Mucosa of stomach (tissue), 1 donor: ENCODE data around the gene SLC10A3.
A peak's percentile ranks its signal among the peaks of the same experiment; 100 is the strongest.

Source experiments
- H3K27me3 ChIP-seq: one replicate; pipeline ENCODE4 v1.7.0; 2013; ENCODE audit warnings: mild to moderate bottlenecking, low read length; ENCODE audit not compliant: control insufficient read depth, insufficient read depth
- H3K36me3 ChIP-seq: one replicate; pipeline ENCODE4 v1.7.0; 2013; ENCODE audit warnings: low read length; ENCODE audit not compliant: control insufficient read depth, insufficient read depth
- H3K4me1 ChIP-seq: one replicate; pipeline ENCODE4 v1.7.0; 2013; ENCODE audit warnings: mild to moderate bottlenecking, low read length; ENCODE audit not compliant: control insufficient read depth, insufficient read depth
- H3K4me3 ChIP-seq: one replicate; pipeline ENCODE4 v1.7.0; 2013; ENCODE audit warnings: low read length
- H3K9ac ChIP-seq: one replicate; pipeline ENCODE4 v1.7.0; 2013; ENCODE audit warnings: mild to moderate bottlenecking, low read length, moderate library complexity
- H3K9me3 ChIP-seq: one replicate; pipeline ENCODE4 v1.7.0; 2013; ENCODE audit warnings: mild to moderate bottlenecking, low read length, moderate library complexity; ENCODE audit not compliant: control insufficient read depth
- donor health status: Pancreatic carcinoma.

SLC10A3 gene

GRCh38 chrX:154517101-154517781 is 26.8 kb upstream of the SLC10A3 start:
- Histone ChIP-seq H3K9me3 (no peaks in the 10 kb centered on the region), H3K27me3 (no peaks in the 10 kb centered on the region), H3K4me3 (no peak overlapping the region), H3K9ac (peak overlapping the region; percentile 80), H3K4me1 (peaks cover 9% of the 10 kb centered on the region), H3K36me3 (no peaks in the 10 kb centered on the region)

GRCh38 chrX:154516656-154517100 is 26.2 kb upstream of the SLC10A3 start:
- Histone ChIP-seq H3K4me3 (no peak overlapping the region), H3K9me3 (no peaks in the 10 kb centered on the region), H3K27me3 (no peaks in the 10 kb centered on the region), H3K36me3 (no peaks in the 10 kb centered on the region), H3K9ac (peak overlapping the region; percentile 80), H3K4me1 (peaks cover 9% of the 10 kb centered on the region)

- peak within 1 kb of the TSS; percentile 90 for H3K9ac ChIP-seq
- H3K4me1 ChIP-seq: peaks cover 9% of the 10 kb centered on the region
- H3K36me3 ChIP-seq: no peaks in the 10 kb centered on the region
- no peaks in the 10 kb centered on the region for H3K27me3 ChIP-seq
- no peaks in the 10 kb centered on the region for H3K9me3 ChIP-seq
- peak within 1 kb of the TSS; percentile 77 for H3K4me3 ChIP-seq
Measured at GRCh38 chrX:154515966-154516655, 25.7 kb upstream of the SLC10A3 start, which contains the start of gene FAM3A. Gene FAM3A, minus strand, starts transcription at chrX:154516232. Its CDS starts 460 bp downstream, at chrX:154515772.

- H3K4me1 ChIP-seq: peaks cover 9% of the 10 kb centered on the region
- H3K9ac ChIP-seq: peak overlapping the region; percentile 90
- peak overlapping the region; percentile 77 for H3K4me3 ChIP-seq
- H3K9me3 ChIP-seq: no peaks in the 10 kb centered on the region
- H3K27me3 ChIP-seq: no peaks in the 10 kb centered on the region
- H3K36me3 ChIP-seq: no peaks in the 10 kb centered on the region
Measured at GRCh38 chrX:154515090-154515965, 24.9 kb upstream of the SLC10A3 start.

GRCh38 chrX:154513716-154514115 is 23.3 kb upstream of the SLC10A3 start:
- H3K4me1 ChIP-seq: peaks cover 9% of the 10 kb centered on the region
- H3K9me3 ChIP-seq: no peaks in the 10 kb centered on the region
- no peak overlapping the region for H3K4me3 ChIP-seq
- no peaks in the 10 kb centered on the region for H3K27me3 ChIP-seq
- no peaks in the 10 kb centered on the region for H3K36me3 ChIP-seq
- H3K9ac ChIP-seq: no peak overlapping the region

GRCh38 chrX:154512879-154513553 is 22.6 kb upstream of the SLC10A3 start:
- no peaks in the 10 kb centered on the region for H3K9me3 ChIP-seq
- no peaks in the 10 kb centered on the region for H3K27me3 ChIP-seq
- no peak overlapping the region for H3K4me3 ChIP-seq
- H3K4me1 ChIP-seq: peaks cover 9% of the 10 kb centered on the region
- no peak overlapping the region for H3K9ac ChIP-seq
- H3K36me3 ChIP-seq: no peaks in the 10 kb centered on the region

GRCh38 chrX:154511761-154512160 is 21.3 kb upstream of the SLC10A3 start:
- no peaks in the 10 kb centered on the region for H3K4me1 ChIP-seq
- H3K4me3 ChIP-seq: no peak overlapping the region
- H3K9ac ChIP-seq: no peak overlapping the region
- H3K36me3 ChIP-seq: no peaks in the 10 kb centered on the region
- H3K9me3 ChIP-seq: no peaks in the 10 kb centered on the region
- H3K27me3 ChIP-seq: no peaks in the 10 kb centered on the region

- Histone ChIP-seq H3K4me3 (no peak overlapping the region), H3K27me3 (no peaks in the 10 kb centered on the region), H3K4me1 (no peaks in the 10 kb centered on the region), H3K9me3 (no peaks in the 10 kb centered on the region), H3K36me3 (no peaks in the 10 kb centered on the region), H3K9ac (no peak overlapping the region)
Measured at GRCh38 chrX:154509455-154509854, 19.0 kb upstream of the SLC10A3 start.

GRCh38 chrX:154508384-154508745 is 17.9 kb upstream of the SLC10A3 start:
- H3K9me3 ChIP-seq: no peaks in the 10 kb centered on the region
- H3K4me3 ChIP-seq: no peak overlapping the region
- H3K27me3 ChIP-seq: no peaks in the 10 kb centered on the region
- H3K36me3 ChIP-seq: no peaks in the 10 kb centered on the region
- H3K4me1 ChIP-seq: no peaks in the 10 kb centered on the region
- H3K9ac ChIP-seq: no peak overlapping the region

- Histone ChIP-seq H3K27me3 (no peaks in the 10 kb centered on the region), H3K4me3 (no peak overlapping the region), H3K36me3 (no peaks in the 10 kb centered on the region), H3K4me1 (no peaks in the 10 kb centered on the region), H3K9ac (no peak overlapping the region), H3K9me3 (no peaks in the 10 kb centered on the region)
Measured at GRCh38 chrX:154507673-154508383, 17.4 kb upstream of the SLC10A3 start.
